Psoas muscle (tissue), 8 donors: Measurements from ENCODE around the gene GNMT. TPM values are rescaled to one million over a fixed set of nuclear protein-coding genes. Genes with fewer than 3 reads are reported as not detected.

Source experiments
- ATAC-seq, 4 donors: fragments of 200-7000 bp; cut with Tn5 transposase; one replicate each; pipeline ENCODE4 v1.9.1; 2020; ENCODE audit warnings: moderate library complexity in 3 of 4, mild to moderate bottlenecking in 2 of 4
- DNase-seq, 2 donors: peaks; one replicate each; pipeline ENCODE4 v3.0.0-alpha.2; 2020
- H3K27ac ChIP-seq: fragments of 200-600 bp; one replicate; pipeline ENCODE4 v1.8.0; 2022
- H3K27me3 ChIP-seq, 3 donors: fragments of 200-600 bp in 1 of 3; one replicate each; pipeline versions ENCODE4 v1.6.1 to v1.8.0; 2013 to 2022; ENCODE audit warnings: low read length in 2 of 3, mild to moderate bottlenecking in 2 of 3, moderate library complexity in 1 of 3; ENCODE audit not compliant: insufficient read depth in 3 of 3
- H3K36me3 ChIP-seq, 2 donors: fragments of 200-600 bp in 1 of 2; one replicate each; pipeline versions ENCODE4 v1.6.1 to v1.8.0; 2013 to 2022; ENCODE audit warnings: low read depth in 1 of 2, mild to moderate bottlenecking in 1 of 2, moderate library complexity in 1 of 2; ENCODE audit not compliant: insufficient read depth in 1 of 2
- H3K4me1 ChIP-seq: fragments of 200-600 bp; one replicate; pipeline ENCODE4 v1.8.0; 2022
- H3K4me3 ChIP-seq: fragments of 200-600 bp; one replicate; pipeline ENCODE4 v1.8.0; 2022; ENCODE audit warnings: mild to moderate bottlenecking
- H3K9me3 ChIP-seq: fragments of 200-600 bp; one replicate; pipeline ENCODE4 v1.8.0; 2022
- CTCF ChIP-seq: fragments of 200-600 bp; IDR thresholded peaks from one replicate; pipeline ENCODE4 v1.8.0; 2022; ENCODE audit warnings: antibody characterized with exemption
- WGBS, 3 donors: extraction: QIAGEN DNeasy Blood & Tissue Kit; methylation state at CpG; one replicate each; pipeline versions ENCODE4 v1.1.6 to v1.1.7; 2013; 5-methylcytosine and 5-hydroxymethylcytosine counted together
- intact Hi-C, 2 donors: fragments of 100-400 bp; cut with DNase I; formaldehyde crosslinking; loops; one replicate each; pipeline versions ENCODE4 v1.11.0 to v1.14.2; 2022
- polyA plus RNA-seq, 3 donors: library from polyadenylated mRNA; stranded (reverse); fragments of 200-250 nt; gene quantifications; one replicate each; pipeline ENCODE4 v1.2.3, GENCODE V29; 2013
- total RNA-seq, 4 donors: library from RNA; stranded (reverse); fragmentation: NEBNext Ultra II Directional in 2 of 4; extraction: Animal tissue kit (Norgen Biotek cat#: 25700) in 2 of 4; gene quantifications; one replicate each; pipeline versions ENCODE4 v1.2.1 to v1.2.4, GENCODE V29; 2021 to 2023
- donor health status: healthy with polysubstance abuse.
- donor health status: DM: no; HTN: no; CAD: no; lungs with moderate emphysema.
- donor health status: Bipolar disorder and iron deficiency.
- donor health status: healthy.
- donor health status: DM: yes; HTN: yes; CAD: no.
- donor health status: DM: no; HTN: no; CAD: no.
- donor health status: DM: no; HTN: no; CAD: no.
- donor health status: DM: yes; HTN: yes; CAD: no.

The GNMT gene
- total and polyA plus RNA-seq, 7 donors, result 0.09 to 0.74 (median 0.27) TPM; not detected in 1

- H3K4me3 ChIP-seq, result no peak overlapping the region
- DNase-seq (no peak), ATAC-seq (no peak)
- no peak overlapping the region for H3K27ac ChIP-seq
- H3K27me3 ChIP-seq, result no peaks in the 10 kb centered on the region
- H3K4me1 ChIP-seq, result peaks cover 16% of the 10 kb centered on the region
- TF ChIP-seq CTCF, result no peak
- 84 to 91% (median 84%) methylated on average over 9 of the region's 9 CpGs for WGBS, 3 donors
- H3K36me3 ChIP-seq, result peaks cover 2 to 67% of the 10 kb centered on the region in 2 donors
- intact Hi-C loops, result no loop called here
- H3K9me3 ChIP-seq, result no peaks in the 10 kb centered on the region
Measured at GRCh38 chr6:42963855-42964605, 3.5 kb downstream of the GNMT start.

- H3K9me3 ChIP-seq, result no peaks in the 10 kb centered on the region
- H3K27ac ChIP-seq, result no peak overlapping the region
- peaks cover 9% of the 10 kb centered on the region for H3K4me1 ChIP-seq
- peaks cover 2 to 80% of the 10 kb centered on the region in 2 donors for H3K36me3 ChIP-seq
- intact Hi-C loops, result no loop called here
- H3K27me3 ChIP-seq, result no peaks in the 10 kb centered on the region
- no peak for DNase-seq
- 72 to 81% (median 79%) methylated on average over 7 of the region's 7 CpGs for WGBS, 3 donors
- no peak for ATAC-seq
- H3K4me3 ChIP-seq, result no peak overlapping the region
- no peak for TF ChIP-seq CTCF
Measured at GRCh38 chr6:42966571-42966970, 6.0 kb downstream of the GNMT start.

- DNase-seq, result no peak
- ATAC-seq, result no peak
- no peak for TF ChIP-seq CTCF
- WGBS, 3 donors, result 93 to 95% (median 93%) methylated on average over 11 of the region's 11 CpGs
- H3K4me1 ChIP-seq, result peaks cover 10% of the 10 kb centered on the region
- intact Hi-C loops, result no loop called here
- no peak overlapping the region for H3K27ac ChIP-seq
- no peaks in the 10 kb centered on the region for H3K9me3 ChIP-seq
- peaks cover 2 to 81% of the 10 kb centered on the region in 2 donors for H3K36me3 ChIP-seq
- no peak overlapping the region for H3K4me3 ChIP-seq
- no peaks in the 10 kb centered on the region for H3K27me3 ChIP-seq
Measured at GRCh38 chr6:42967228-42967627, 6.7 kb downstream of the GNMT start.

GRCh38 chr6:42968126-42968701, 7.7 kb downstream of the GNMT start:
- H3K4me3 ChIP-seq, result no peak overlapping the region
- DNase-seq (no peak), ATAC-seq (no peak)
- 90 to 93% (median 93%) methylated on average over 11 to 12 of the region's 12 CpGs for WGBS, 3 donors
- intact Hi-C loops, result no loop called here
- TF ChIP-seq CTCF, result no peak
- H3K9me3 ChIP-seq, result no peaks in the 10 kb centered on the region
- H3K4me1 ChIP-seq, result peaks cover 10% of the 10 kb centered on the region
- H3K36me3 ChIP-seq, result peaks cover 2 to 80% of the 10 kb centered on the region in 2 donors
- H3K27me3 ChIP-seq, result no peaks in the 10 kb centered on the region
- H3K27ac ChIP-seq, result no peak overlapping the region
